Omental fat pad (tissue), 4 donors: Measurements from ENCODE around the gene TPSD1. TPM values are rescaled to one million over a fixed set of nuclear protein-coding genes. Genes with fewer than 3 reads are reported as not detected.

Source experiments
- ATAC-seq: fragments of 150-250 bp; one replicate; pipeline ENCODE4 v1.9.1; 2016; ENCODE audit warnings: mild to moderate bottlenecking, moderate library complexity; ENCODE audit not compliant: low FRiP score
- DNase-seq: peaks from one replicate; pipeline ENCODE4 v3.0.0-alpha.2; 2019; ENCODE audit warnings: low spot score
- CTCF ChIP-seq, 3 donors: fragments of 450-650 bp; IDR thresholded peaks; one replicate each; pipeline ENCODE4 v1.5.1; 2016 to 2017; ENCODE audit warnings: antibody characterized with exemption in 3 of 3, mild to moderate bottlenecking in 3 of 3, moderate library complexity in 2 of 3
- total RNA-seq, 4 donors: library from RNA; depleted of rRNA; stranded (reverse); fragments of >200 nt; gene quantifications; one replicate each; pipeline ENCODE4 v1.1.0, GENCODE V29; 2016

TPSD1 gene
- total RNA-seq, 4 donors from 2014 or later: 1.2 TPM; not detected in 3

GRCh38 chr16:1258906-1259759 is 3.3 kb downstream of the TPSD1 start:
- no peak for TF ChIP-seq CTCF (IDR thresholded peaks at IDR 0.05)
- no peak for ATAC-seq
- no peak for DNase-seq

- ATAC-seq (no peak), DNase-seq (no peak)
- no peak for TF ChIP-seq CTCF (IDR thresholded peaks at IDR 0.05)
These were observed 3.8 kb downstream of the TPSD1 start for GRCh38 chr16:1259760-1260068.

- DNase-seq (no peak), ATAC-seq (no peak)
- no peak for TF ChIP-seq CTCF (IDR thresholded peaks at IDR 0.05)
These were observed 4.3 kb downstream of the TPSD1 start for GRCh38 chr16:1260101-1260680.

- TF ChIP-seq CTCF (IDR thresholded peaks at IDR 0.05): no peak
- ATAC-seq (no peak), DNase-seq (no peak)
These were observed 5.4 kb downstream of the TPSD1 start for GRCh38 chr16:1261131-1261892.

- ATAC-seq (no peak), DNase-seq (no peak)
- no peak for TF ChIP-seq CTCF (IDR thresholded peaks at IDR 0.05)
These were observed 6.5 kb downstream of the TPSD1 start for GRCh38 chr16:1262210-1262845.

GRCh38 chr16:1262846-1263221 is 7.0 kb downstream of the TPSD1 start:
- no peak for DNase-seq
- TF ChIP-seq CTCF (IDR thresholded peaks at IDR 0.05): no peak
- ATAC-seq: no peak
